PC-3 (cell line): ENCODE measurements around the gene FAH. TPM values are rescaled to one million over a fixed set of nuclear protein-coding genes. Genes with fewer than 3 reads are reported as not detected.

Source experiments
- ATAC-seq: fragments of 200-7000 bp; cut with Tn5 transposase; 2 replicates; pipeline ENCODE4 v1.9.1; 2020; ENCODE audit warnings: mild to moderate bottlenecking, moderate library complexity
- BruUV-seq: library from RNA; stranded (reverse); fragments of 400-500 nt; replicated peaks from 2 replicates; lab custom pipeline; 2021; lab: Mats Ljungman, UMichigan
- CTCF ChIA-PET: fragments of 300-600 bp; sonication (Branson Sonifier 250); formaldehyde crosslinking; loops from one replicate; lab custom pipeline; 2022; ENCODE audit warnings: antibody characterized with exemption; lab: Charles Lee
- POLR2A ChIA-PET: fragments of 300-600 bp; sonication (Branson Sonifier 250); formaldehyde crosslinking; loops from one replicate; lab custom pipeline; 2022; ENCODE audit warnings: antibody characterized with exemption; ENCODE audit not compliant: unreplicated experiment; lab: Charles Lee
- DNase-seq: peaks from one replicate; pipeline ENCODE4 v3.0.0-alpha.2; 2015
- H2AFZ ChIP-seq: fragments of 300-600 bp; sonication (generic); 2 replicates; pipeline ENCODE4 v1.6.0; 2016; ENCODE audit warnings: antibody characterized with exemption, low read length
- H3F3A ChIP-seq: fragments of 300-600 bp; sonication (generic); one replicate; pipeline ENCODE4 v1.6.0; 2017; ENCODE audit warnings: antibody characterized with exemption, low read length, control low read depth, mild to moderate bottlenecking; ENCODE audit not compliant: unreplicated experiment
- H3K27ac ChIP-seq: fragments of 300-600 bp; sonication (generic); 2 replicates; pipeline ENCODE4 v1.5.1; 2016; ENCODE audit warnings: mild to moderate bottlenecking, low read length
- H3K27me3 ChIP-seq: fragments of 300-600 bp; sonication (generic); 2 replicates; pipeline ENCODE4 v1.6.1; 2016; ENCODE audit warnings: low read length, mixed read lengths
- H3K36me3 ChIP-seq: fragments of 300-600 bp; sonication (generic); 2 replicates; pipeline ENCODE4 v1.6.1; 2016; ENCODE audit warnings: low read depth, mixed run types, low read length, mixed read lengths
- H3K4me1 ChIP-seq: fragments of 300-600 bp; sonication (generic); 2 replicates; pipeline ENCODE4 v1.5.1; 2016; ENCODE audit warnings: low read length; ENCODE audit not compliant: insufficient read depth
- H3K4me2 ChIP-seq: fragments of 300-600 bp; sonication (generic); 2 replicates; pipeline ENCODE4 v1.6.0; 2016; ENCODE audit warnings: low read length
- H3K4me3 ChIP-seq: fragments of 300-600 bp; sonication (generic); 2 replicates; pipeline ENCODE4 v1.5.1; 2016; ENCODE audit warnings: mild to moderate bottlenecking, low read length, mixed read lengths
- H3K79me2 ChIP-seq: fragments of 300-600 bp; sonication (generic); 2 replicates; pipeline ENCODE4 v1.6.1; 2017; ENCODE audit warnings: low read length, mixed read lengths
- H3K9ac ChIP-seq: fragments of 300-600 bp; sonication (generic); 2 replicates; pipeline ENCODE4 v1.6.0; 2016; ENCODE audit warnings: mild to moderate bottlenecking, low read length
- H3K9me2 ChIP-seq: fragments of 300-600 bp; sonication (generic); replicated peaks from 2 replicates; pipeline ENCODE4 v1.6.1; 2016; ENCODE audit warnings: mixed run types, low read length, mixed read lengths
- H3K9me3 ChIP-seq: fragments of 300-600 bp; sonication (generic); 2 replicates; pipeline ENCODE4 v1.6.1; 2016; ENCODE audit warnings: low read length, mixed read lengths
- H4K20me1 ChIP-seq: fragments of 300-600 bp; sonication (generic); 2 replicates; pipeline ENCODE4 v1.6.1; 2016; ENCODE audit warnings: low read length, mixed read lengths
- CTCF ChIP-seq: fragments of 300-600 bp; sonication (generic); conservative IDR thresholded peaks from 2 replicates; pipeline ENCODE4 v1.5.1; 2017; ENCODE audit warnings: antibody characterized with exemption, low read depth, mild to moderate bottlenecking, low read length
- EZH2 ChIP-seq: fragments of 300-600 bp; sonication (generic); IDR thresholded peaks from one replicate; pipeline ENCODE4 v1.6.1; 2017; ENCODE audit warnings: antibody characterized with exemption, mild to moderate bottlenecking, low read length; ENCODE audit not compliant: unreplicated experiment
- EZH2phosphoT487 ChIP-seq: fragments of 300-600 bp; sonication (generic); IDR thresholded peaks from 2 replicates; pipeline ENCODE4 v1.6.1; 2018; ENCODE audit warnings: mild to moderate bottlenecking, antibody characterized with exemption, low read length, borderline replicate concordance
- intact Hi-C: fragments of 100-400 bp; cut with micrococcal nuclease; formaldehyde crosslinking; loops from 2 replicates; pipeline ENCODE4 v1.9.0; 2023
- total RNA-seq: library from RNA; depleted of rRNA; stranded (reverse); fragments of >200 nt; gene quantifications from 2 replicates; pipeline ENCODE4 v1.2.3, GENCODE V29; 2014

Gene FAH
- total RNA-seq, 1 experiment from 2014 or later: 55.4 TPM

GRCh38 chr15:80199869-80200268, 47.1 kb downstream of the FAH start:
- intact Hi-C loops: no loop called here
- no peak overlapping the region for H3K4me2 ChIP-seq
- CTCF ChIA-PET: no interaction called here

GRCh38 chr15:80201256-80202015, 48.6 kb downstream of the FAH start:
- intact Hi-C loops: no loop called here
- H3K9ac ChIP-seq: no peak overlapping the region
- ATAC-seq (no peak), DNase-seq (no peak)
- no peaks in the 10 kb centered on the region for H3K79me2 ChIP-seq
- BruUV-seq: no TSS peak
- H3K9me2 ChIP-seq: no peaks in the 10 kb centered on the region
- peaks cover 18% of the 10 kb centered on the region for H3K27me3 ChIP-seq
- POLR2A ChIA-PET: no interaction called here
- H3K9me3 ChIP-seq: no peaks in the 10 kb centered on the region
- H3K36me3 ChIP-seq: no peaks in the 10 kb centered on the region
- TF ChIP-seq EZH2 (no peak), CTCF (no peak), EZH2phosphoT487 (no peak)
- H2AFZ ChIP-seq: no peak overlapping the region
- CTCF ChIA-PET: no interaction called here
- H3K4me3 ChIP-seq: no peak overlapping the region
- no peaks in the 10 kb centered on the region for H3K4me1 ChIP-seq
- H3K27ac ChIP-seq: no peak overlapping the region
- no peak overlapping the region for H3K4me2 ChIP-seq
- no peaks in the 10 kb centered on the region for H3F3A ChIP-seq
- no peaks in the 10 kb centered on the region for H4K20me1 ChIP-seq

More at GRCh38 chr15:80199869-80200268, 47.1 kb downstream of the FAH start:
- Histone ChIP-seq H3K79me2 (no peaks in the 10 kb centered on the region), H3K9me2 (no peaks in the 10 kb centered on the region), H2AFZ (no peak overlapping the region), H3K27me3 (peaks cover 3% of the 10 kb centered on the region; the same call in 1 of the 2 replicates), H3K9ac (no peak overlapping the region), H3K36me3 (no peaks in the 10 kb centered on the region), H3K9me3 (no peaks in the 10 kb centered on the region), H3K27ac (no peak overlapping the region), H3K4me1 (no peaks in the 10 kb centered on the region), H4K20me1 (no peaks in the 10 kb centered on the region), H3K4me3 (no peak overlapping the region), H3F3A (no peaks in the 10 kb centered on the region)
- POLR2A ChIA-PET: no interaction called here
- TF ChIP-seq EZH2phosphoT487 (no peak), CTCF (no peak), EZH2 (no peak)
- ATAC-seq (no peak), DNase-seq (no peak)
- no TSS peak for BruUV-seq

- Histone ChIP-seq H3K9ac (no peak overlapping the region), H2AFZ (no peak overlapping the region), H3K9me3 (no peaks in the 10 kb centered on the region), H4K20me1 (no peaks in the 10 kb centered on the region), H3K27ac (no peak overlapping the region), H3K4me2 (no peak overlapping the region), H3K4me3 (no peak overlapping the region), H3K36me3 (no peaks in the 10 kb centered on the region), H3K4me1 (no peaks in the 10 kb centered on the region), H3K79me2 (no peaks in the 10 kb centered on the region), H3K9me2 (no peaks in the 10 kb centered on the region), H3K27me3 (peaks cover 23% of the 10 kb centered on the region), H3F3A (no peaks in the 10 kb centered on the region)
- intact Hi-C loops: no loop called here
- POLR2A ChIA-PET: no interaction called here
- CTCF ChIA-PET: no interaction called here
- BruUV-seq: no TSS peak
- ATAC-seq: no peak
- TF ChIP-seq EZH2phosphoT487 (no peak), EZH2 (no peak)
- DNase-seq: no peak
Measured at GRCh38 chr15:80202016-80202315, 49.2 kb downstream of the FAH start.
